ENCODE measurements around the gene GNPAT. TPM values are rescaled to one million over a fixed set of nuclear protein-coding genes. Genes with fewer than 3 reads are reported as not detected.

GNPAT gene
- total RNA-seq, 2 experiments from 2014 or later, result 11.8 to 12.8 TPM

GRCh38 chr1:231206856-231207255 lies 34.2 kb upstream of the GNPAT start:
- H3K36me3 ChIP-seq (ENCODE audit: insufficient read depth, low read length), result no peaks in the 10 kb centered on the region
- no peak overlapping the region for H3K4me3 ChIP-seq (ENCODE audit: low read length)
- no peak for TF ChIP-seq CTCF (IDR thresholded peaks at IDR 0.05)
- intact Hi-C loops (cut with DNase I, micrococcal nuclease), result no loop called here
- H3K27me3 ChIP-seq (ENCODE audit: control insufficient read depth in 1 of 2, insufficient read depth in 2 of 2, low read length in 2 of 2), result no peaks in the 10 kb centered on the region
- peaks cover 18% of the 10 kb centered on the region for H3K4me1 ChIP-seq (ENCODE audit: insufficient read depth, low read length)
- H3K27ac ChIP-seq (ENCODE audit: low read depth in 1 of 2, low read length in 2 of 2), result no peak overlapping the region
- ChIA-PET POLR2A (no interaction called here), CTCF (no interaction called here)
- Mint-ChIP-seq H3K4me1 (ENCODE audit: low read depth) (peaks cover 11% of the 10 kb centered on the region), H3K9me3 (no peaks in the 10 kb centered on the region), H3K36me3 (ENCODE audit: low read depth) (no peaks in the 10 kb centered on the region), H3K27me3 (peaks cover 6% of the 10 kb centered on the region), H3K27ac (no peak overlapping the region), H3K4me3 (no peak overlapping the region)
- H3K9me3 ChIP-seq (ENCODE audit: control insufficient read depth in 1 of 2, insufficient read depth in 1 of 2, low read length in 2 of 2), result no peaks in the 10 kb centered on the region
- no peak for DNase-seq
- no peak for ATAC-seq (ENCODE audit: poor library complexity)

GRCh38 chr1:231207437-231207836 lies 33.6 kb upstream of the GNPAT start:
- Mint-ChIP-seq H3K27me3 (peaks cover 6% of the 10 kb centered on the region), H3K4me1 (ENCODE audit: low read depth) (peaks cover 7% of the 10 kb centered on the region), H3K9me3 (no peaks in the 10 kb centered on the region), H3K27ac (no peak overlapping the region), H3K36me3 (ENCODE audit: low read depth) (no peaks in the 10 kb centered on the region), H3K4me3 (no peak overlapping the region)
- no peaks in the 10 kb centered on the region for H3K9me3 ChIP-seq (ENCODE audit: control insufficient read depth in 1 of 2, insufficient read depth in 1 of 2, low read length in 2 of 2)
- no peaks in the 10 kb centered on the region for H3K36me3 ChIP-seq (ENCODE audit: insufficient read depth, low read length)
- no peaks in the 10 kb centered on the region for H3K27me3 ChIP-seq (ENCODE audit: control insufficient read depth in 1 of 2, insufficient read depth in 2 of 2, low read length in 2 of 2)
- ChIA-PET POLR2A (no interaction called here), CTCF (no interaction called here)
- H3K27ac ChIP-seq (ENCODE audit: low read depth in 1 of 2, low read length in 2 of 2), result no peak overlapping the region
- DNase-seq (no peak), ATAC-seq (ENCODE audit: poor library complexity) (no peak)
- no peak overlapping the region for H3K4me3 ChIP-seq (ENCODE audit: low read length)
- peaks cover 14% of the 10 kb centered on the region for H3K4me1 ChIP-seq (ENCODE audit: insufficient read depth, low read length)
- TF ChIP-seq CTCF (IDR thresholded peaks at IDR 0.05), result no peak
- intact Hi-C loops (cut with DNase I, micrococcal nuclease), result no loop called here

GRCh38 chr1:231208980-231209379 lies 32.0 kb upstream of the GNPAT start:
- Mint-ChIP-seq H3K36me3 (ENCODE audit: low read depth) (no peaks in the 10 kb centered on the region), H3K4me1 (ENCODE audit: low read depth) (peaks cover 7% of the 10 kb centered on the region), H3K27ac (no peak overlapping the region), H3K27me3 (peaks cover 6% of the 10 kb centered on the region), H3K4me3 (no peak overlapping the region), H3K9me3 (no peaks in the 10 kb centered on the region)
- peaks cover 11% of the 10 kb centered on the region for H3K4me1 ChIP-seq (ENCODE audit: insufficient read depth, low read length)
- intact Hi-C loops (cut with DNase I, micrococcal nuclease), result no loop called here
- H3K27ac ChIP-seq (ENCODE audit: low read depth in 1 of 2, low read length in 2 of 2), result no peak overlapping the region
- H3K9me3 ChIP-seq (ENCODE audit: control insufficient read depth in 1 of 2, insufficient read depth in 1 of 2, low read length in 2 of 2), result no peaks in the 10 kb centered on the region
- POLR2A ChIA-PET, result no interaction called here
- H3K4me3 ChIP-seq (ENCODE audit: low read length), result no peak overlapping the region
- DNase-seq (no peak), ATAC-seq (ENCODE audit: poor library complexity) (no peak)
- no peak for TF ChIP-seq CTCF (IDR thresholded peaks at IDR 0.05)
- CTCF ChIA-PET, result no interaction called here
- no peaks in the 10 kb centered on the region for H3K27me3 ChIP-seq (ENCODE audit: control insufficient read depth in 1 of 2, insufficient read depth in 2 of 2, low read length in 2 of 2)
- no peaks in the 10 kb centered on the region for H3K36me3 ChIP-seq (ENCODE audit: insufficient read depth, low read length)

Measured in CD4-positive, alpha-beta T cell (primary cell).